Neural progenitor cell (in vitro differentiated cells): ENCODE data around the gene RAD51B.

ENCODE experiments used
- CTCF ChIP-seq: fragments of 200-600 bp; sonication (generic); IDR thresholded peaks from 2 replicates; pipeline ENCODE4 v1.5.1; 2017; ENCODE audit warnings: antibody characterized with exemption, mild to moderate bottlenecking
- EZH2 ChIP-seq: fragments of 200-600 bp; sonication (generic); IDR thresholded peaks from 2 replicates; pipeline ENCODE4 v1.6.1; 2017; ENCODE audit warnings: antibody characterized with exemption, mild to moderate bottlenecking, moderate library complexity
- EZH2phosphoT487 ChIP-seq: fragments of 200-600 bp; sonication (generic); IDR thresholded peaks from 2 replicates; pipeline ENCODE4 v1.6.1; 2017; ENCODE audit warnings: antibody characterized with exemption

DNA sequence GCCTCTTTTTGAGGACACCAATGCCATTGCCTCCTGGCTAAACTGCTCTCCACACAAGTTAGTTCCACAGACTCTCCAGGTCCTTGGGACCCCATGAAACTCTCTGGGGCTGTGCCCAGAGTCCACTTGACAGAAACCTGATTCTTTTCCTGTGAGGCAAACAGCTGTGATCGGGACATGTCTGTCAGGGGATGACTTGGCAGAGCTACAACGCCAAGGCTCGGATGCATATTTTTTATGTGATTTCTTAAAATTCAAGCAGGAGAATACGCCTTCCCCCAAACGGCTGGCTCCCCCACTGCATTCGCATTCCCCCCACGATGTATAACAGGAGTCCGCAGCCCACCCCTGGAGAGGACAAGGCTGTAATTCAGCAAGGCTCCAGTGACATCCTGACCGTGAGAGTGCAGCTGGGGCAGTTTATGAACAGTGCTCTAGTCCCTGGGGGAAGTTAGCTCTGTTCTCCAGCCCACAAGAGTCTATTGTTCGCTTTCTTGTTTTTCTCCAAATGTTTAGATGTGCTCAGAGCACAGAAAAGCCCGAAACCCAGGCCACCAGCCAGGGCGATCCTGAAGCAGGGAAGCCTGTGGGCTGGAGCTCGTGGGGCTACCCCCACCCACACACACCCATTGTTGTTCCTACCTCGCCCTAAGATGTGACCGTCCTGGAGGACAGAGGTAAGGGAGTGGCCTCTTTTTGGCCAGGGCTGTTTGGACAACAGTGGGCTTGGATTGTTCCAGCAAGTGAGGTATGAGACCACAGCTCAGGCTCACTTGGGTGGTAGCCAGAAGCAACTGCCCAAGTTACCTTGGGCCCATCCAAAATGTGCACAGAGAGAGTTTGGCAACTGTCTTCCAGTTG is 813.8 kb downstream of the RAD51B start:
- no peak for TF ChIP-seq CTCF
- TF ChIP-seq EZH2: no peak
- no peak for TF ChIP-seq EZH2phosphoT487
